ENCODE measurements around the gene DNAH14. TPM values are rescaled to one million over a fixed set of nuclear protein-coding genes. Genes with fewer than 3 reads are reported as not detected.
"Not testable (repeated sequence)": the region's sequence is repeated elsewhere in the genome, so short reads cannot be mapped to it uniquely, and the experiment has no call there.

DNAH14 gene
- total and polyA plus RNA-seq, 4 donors, result 2.7 to 19.8 (median 9.6) TPM

DNA sequence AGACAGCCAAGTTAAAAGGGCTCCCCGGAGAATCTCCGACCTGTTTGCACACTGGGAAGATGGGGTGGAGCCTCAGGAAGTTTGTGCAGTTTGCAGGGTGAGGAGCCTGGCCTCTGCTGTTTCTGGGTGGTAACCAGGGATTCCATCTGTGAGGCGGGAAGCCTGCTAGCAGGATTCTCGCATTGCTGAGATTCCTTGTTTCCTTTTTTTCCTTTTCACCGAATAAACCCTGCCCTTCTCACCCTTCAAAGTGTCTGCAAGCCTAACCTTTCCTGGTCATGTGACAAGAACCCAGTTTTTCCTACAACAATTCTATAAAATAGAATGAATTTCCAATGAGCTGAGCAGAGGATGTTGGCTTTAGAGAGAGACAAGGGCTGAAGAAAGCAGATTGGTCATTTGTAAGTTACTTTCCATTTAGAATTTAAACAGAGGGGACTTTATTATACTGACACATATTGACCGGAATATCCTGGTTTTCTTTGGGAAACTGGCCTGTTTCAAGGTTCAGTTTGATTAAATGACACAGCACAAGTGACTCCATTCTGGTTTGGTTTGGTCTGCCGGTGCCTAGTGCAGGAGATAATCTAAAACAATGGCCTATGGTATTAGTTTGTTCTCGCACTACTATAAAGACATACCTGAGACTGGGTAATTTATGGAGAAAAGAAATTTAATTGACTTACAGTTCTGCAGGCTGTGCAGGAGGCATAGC lies 48.7 kb upstream of the DNAH14 start:
- no peaks in the 10 kb centered on the region for H3K27me3 ChIP-seq (ENCODE audit: control insufficient read depth in 4 of 4, insufficient read depth in 4 of 4, low read length in 3 of 4)
- no peak overlapping the region for H3K9ac ChIP-seq (ENCODE audit: low read depth in 1 of 2, low read length in 2 of 2)
- H3K4me1 ChIP-seq (ENCODE audit: control insufficient read depth in 4 of 4, insufficient read depth in 4 of 4, low read length in 3 of 4), result peaks cover 3 to 13% (median 9%) of the 10 kb centered on the region in 4 donors
- WGBS, result 58% methylated on average over 8 of the region's 8 CpGs
- no peak overlapping the region for H3K4me3 ChIP-seq (ENCODE audit: low read depth in 1 of 3, low read length in 3 of 3)
- no peak for DNase-seq (ENCODE audit: low spot score)
- H3K9me3 ChIP-seq (ENCODE audit: control insufficient read depth in 4 of 4, low read length in 3 of 4), result peaks cover 0 to 1% (median 0%) of the 10 kb centered on the region in 4 donors
- TF ChIP-seq RAD21 (IDR thresholded peaks at IDR 0.05) (no peak), HNF4A (conservative IDR thresholded peaks at IDR 0.05) (peak in 1 of 2 donors; percentile 20)
- no peak overlapping the region for H3K27ac ChIP-seq (ENCODE audit: low read depth in 1 of 2, low read length in 2 of 2)
- H3K36me3 ChIP-seq (ENCODE audit: control insufficient read depth in 4 of 4, insufficient read depth in 3 of 4, low read depth in 1 of 4, low read length in 3 of 4), result no peaks in the 10 kb centered on the region

DNA sequence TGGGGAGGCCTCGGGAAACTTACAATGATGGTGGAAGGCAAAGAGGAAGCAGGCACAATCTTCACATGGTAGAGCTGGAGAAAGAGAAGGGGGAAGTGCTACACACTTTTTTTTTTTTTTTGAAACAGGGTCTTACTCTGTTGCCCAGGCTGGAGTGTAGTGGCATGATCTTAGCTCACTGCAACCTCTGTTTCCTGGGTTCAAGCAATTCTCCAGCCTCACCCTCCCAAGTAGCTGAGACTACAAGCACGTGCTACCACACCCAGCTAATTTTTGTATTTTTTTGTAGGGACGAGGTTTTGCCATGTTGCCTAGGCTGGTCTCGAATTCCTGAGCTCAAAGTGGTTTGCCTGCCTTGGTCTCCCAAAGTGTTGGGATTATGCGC lies 48.2 kb upstream of the DNAH14 start:
- not testable (repeated sequence) for H3K27ac ChIP-seq (ENCODE audit: low read depth in 1 of 2, low read length in 2 of 2); H3K36me3 ChIP-seq (ENCODE audit: control insufficient read depth in 4 of 4, insufficient read depth in 3 of 4, low read depth in 1 of 4, low read length in 3 of 4); H3K27me3 ChIP-seq (ENCODE audit: control insufficient read depth in 4 of 4, insufficient read depth in 4 of 4, low read length in 3 of 4); H3K9me3 ChIP-seq (ENCODE audit: control insufficient read depth in 4 of 4, low read length in 3 of 4); DNase-seq (ENCODE audit: low spot score); H3K4me3 ChIP-seq (ENCODE audit: low read depth in 1 of 3, low read length in 3 of 3); H3K9ac ChIP-seq (ENCODE audit: low read depth in 1 of 2, low read length in 2 of 2)
- WGBS, result 91% methylated on average over 5 of the region's 5 CpGs
- peaks cover 3 to 13% (median 9%) of the 10 kb centered on the region in 4 donors for H3K4me1 ChIP-seq (ENCODE audit: control insufficient read depth in 4 of 4, insufficient read depth in 4 of 4, low read length in 3 of 4)

DNA sequence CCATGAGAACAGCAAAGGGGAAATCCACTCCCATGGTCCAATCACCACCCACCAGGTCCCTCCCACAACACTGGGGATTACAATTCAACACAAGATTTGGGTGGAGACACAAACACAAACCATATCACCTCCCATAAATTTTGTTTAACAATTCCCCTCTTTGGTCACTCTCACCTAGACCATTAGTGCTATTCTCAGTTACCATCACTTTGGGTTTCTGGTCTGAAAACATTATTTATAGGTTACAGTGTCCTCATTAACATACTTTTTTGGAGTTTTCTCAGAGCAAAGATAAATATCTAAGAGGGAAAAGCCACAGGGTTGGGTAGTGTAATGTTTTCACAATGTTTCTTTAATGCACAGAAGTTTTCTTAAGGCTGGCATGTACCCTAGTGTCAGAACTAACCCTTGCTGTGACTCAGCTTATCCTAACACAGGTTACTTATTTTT lies 47.7 kb upstream of the DNAH14 start:
- TF ChIP-seq, protein P1, sequence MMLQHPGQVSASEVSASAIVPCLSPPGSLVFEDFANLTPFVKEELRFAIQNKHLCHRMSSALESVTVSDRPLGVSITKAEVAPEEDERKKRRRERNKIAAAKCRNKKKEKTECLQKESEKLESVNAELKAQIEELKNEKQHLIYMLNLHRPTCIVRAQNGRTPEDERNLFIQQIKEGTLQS (IDR thresholded peaks at IDR 0.05), result no peak
- TF ChIP-seq, protein P2, sequence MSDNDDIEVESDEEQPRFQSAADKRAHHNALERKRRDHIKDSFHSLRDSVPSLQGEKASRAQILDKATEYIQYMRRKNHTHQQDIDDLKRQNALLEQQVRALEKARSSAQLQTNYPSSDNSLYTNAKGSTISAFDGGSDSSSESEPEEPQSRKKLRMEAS (IDR thresholded peaks at IDR 0.05), result no peak
- TF ChIP-seq FOXA1 (IDR thresholded peaks at IDR 0.05), result no peak
- TF ChIP-seq RXRA (IDR thresholded peaks at IDR 0.05), result no peak
- no peak for TF ChIP-seq EGR1 (IDR thresholded peaks at IDR 0.05; ENCODE audit: low read depth in 2 of 2)
- no peak overlapping the region for H3K4me3 ChIP-seq (ENCODE audit: low read depth in 1 of 3, low read length in 3 of 3)
- no peak overlapping the region for H3K27ac ChIP-seq (ENCODE audit: low read depth in 1 of 2, low read length in 2 of 2)
- DNase-seq (ENCODE audit: low spot score), result no peak
- H3K9me3 ChIP-seq (ENCODE audit: control insufficient read depth in 4 of 4, low read length in 3 of 4), result peaks cover 0 to 1% (median 0%) of the 10 kb centered on the region in 4 donors
- peaks cover 3 to 13% (median 9%) of the 10 kb centered on the region in 4 donors for H3K4me1 ChIP-seq (ENCODE audit: control insufficient read depth in 4 of 4, insufficient read depth in 4 of 4, low read length in 3 of 4)
- no peaks in the 10 kb centered on the region for H3K27me3 ChIP-seq (ENCODE audit: control insufficient read depth in 4 of 4, insufficient read depth in 4 of 4, low read length in 3 of 4)
- H3K9ac ChIP-seq (ENCODE audit: low read depth in 1 of 2, low read length in 2 of 2), result no peak overlapping the region
- H3K36me3 ChIP-seq (ENCODE audit: control insufficient read depth in 4 of 4, insufficient read depth in 3 of 4, low read depth in 1 of 4, low read length in 3 of 4), result no peaks in the 10 kb centered on the region

DNA sequence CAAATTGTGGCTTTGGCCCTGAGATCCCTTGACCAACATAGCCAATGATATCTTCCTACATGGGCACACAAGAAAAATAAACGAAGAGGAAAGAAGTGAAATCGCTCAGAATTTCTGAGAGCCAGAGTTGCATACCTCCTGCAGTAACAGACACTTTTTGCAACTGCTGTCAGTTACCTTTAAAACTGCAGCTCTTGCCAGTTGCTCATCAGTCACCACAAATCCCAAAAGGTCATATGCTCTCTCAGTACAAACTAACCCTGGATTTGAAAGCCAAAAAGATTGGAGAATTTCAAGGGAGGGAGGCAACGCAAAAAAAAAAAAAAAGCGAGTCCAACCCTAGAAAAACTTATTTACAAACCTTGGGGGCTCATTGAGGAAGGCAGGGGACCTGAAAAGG lies 47.2 kb upstream of the DNAH14 start:
- Histone ChIP-seq H3K36me3 (ENCODE audit: control insufficient read depth in 4 of 4, insufficient read depth in 3 of 4, low read depth in 1 of 4, low read length in 3 of 4) (no peaks in the 10 kb centered on the region), H3K4me1 (ENCODE audit: control insufficient read depth in 4 of 4, insufficient read depth in 4 of 4, low read length in 3 of 4) (peaks cover 3 to 13% (median 9%) of the 10 kb centered on the region in 4 donors), H3K4me3 (ENCODE audit: low read depth in 1 of 3, low read length in 3 of 3) (no peak overlapping the region), H3K27me3 (ENCODE audit: control insufficient read depth in 4 of 4, insufficient read depth in 4 of 4, low read length in 3 of 4) (no peaks in the 10 kb centered on the region), H3K9me3 (ENCODE audit: control insufficient read depth in 4 of 4, low read length in 3 of 4) (peaks cover 0 to 1% (median 0%) of the 10 kb centered on the region in 4 donors), H3K27ac (ENCODE audit: low read depth in 1 of 2, low read length in 2 of 2) (no peak overlapping the region), H3K9ac (ENCODE audit: low read depth in 1 of 2, low read length in 2 of 2) (no peak overlapping the region)
- WGBS, result 37% methylated on average over 4 of the region's 4 CpGs
- no peak for DNase-seq (ENCODE audit: low spot score)
- TF ChIP-seq JUND (IDR thresholded peaks at IDR 0.05) (no peak), SP1 (IDR thresholded peaks at IDR 0.05) (no peak), FOXA2 (IDR thresholded peaks at IDR 0.05) (no peak), TAF1 (conservative IDR thresholded peaks at IDR 0.05) (no peak), RAD21 (IDR thresholded peaks at IDR 0.05) (no peak), YY1 (IDR thresholded peaks at IDR 0.05) (no peak), NR2F2 (IDR thresholded peaks at IDR 0.05) (no peak), HNF4A (conservative IDR thresholded peaks at IDR 0.05) (no peak), FOXA1 (IDR thresholded peaks at IDR 0.05) (no peak), HNF4G (IDR thresholded peaks at IDR 0.05) (no peak), EGR1 (IDR thresholded peaks at IDR 0.05; ENCODE audit: low read depth in 2 of 2) (no peak)
- TF ChIP-seq, protein P2 (IDR thresholded peaks at IDR 0.05), result no peak
- TF ChIP-seq, protein P3, sequence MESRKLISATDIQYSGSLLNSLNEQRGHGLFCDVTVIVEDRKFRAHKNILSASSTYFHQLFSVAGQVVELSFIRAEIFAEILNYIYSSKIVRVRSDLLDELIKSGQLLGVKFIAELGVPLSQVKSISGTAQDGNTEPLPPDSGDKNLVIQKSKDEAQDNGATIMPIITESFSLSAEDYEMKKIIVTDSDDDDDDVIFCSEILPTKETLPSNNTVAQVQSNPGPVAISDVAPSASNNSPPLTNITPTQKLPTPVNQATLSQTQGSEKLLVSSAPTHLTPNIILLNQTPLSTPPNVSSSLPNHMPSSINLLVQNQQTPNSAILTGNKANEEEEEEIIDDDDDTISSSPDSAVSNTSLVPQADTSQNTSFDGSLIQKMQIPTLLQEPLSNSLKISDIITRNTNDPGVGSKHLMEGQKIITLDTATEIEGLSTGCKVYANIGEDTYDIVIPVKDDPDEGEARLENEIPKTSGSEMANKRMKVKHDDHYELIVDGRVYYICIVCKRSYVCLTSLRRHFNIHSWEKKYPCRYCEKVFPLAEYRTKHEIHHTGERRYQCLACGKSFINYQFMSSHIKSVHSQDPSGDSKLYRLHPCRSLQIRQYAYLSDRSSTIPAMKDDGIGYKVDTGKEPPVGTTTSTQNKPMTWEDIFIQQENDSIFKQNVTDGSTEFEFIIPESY (IDR thresholded peaks at IDR 0.05), result no peak
- TF ChIP-seq, protein P4, sequence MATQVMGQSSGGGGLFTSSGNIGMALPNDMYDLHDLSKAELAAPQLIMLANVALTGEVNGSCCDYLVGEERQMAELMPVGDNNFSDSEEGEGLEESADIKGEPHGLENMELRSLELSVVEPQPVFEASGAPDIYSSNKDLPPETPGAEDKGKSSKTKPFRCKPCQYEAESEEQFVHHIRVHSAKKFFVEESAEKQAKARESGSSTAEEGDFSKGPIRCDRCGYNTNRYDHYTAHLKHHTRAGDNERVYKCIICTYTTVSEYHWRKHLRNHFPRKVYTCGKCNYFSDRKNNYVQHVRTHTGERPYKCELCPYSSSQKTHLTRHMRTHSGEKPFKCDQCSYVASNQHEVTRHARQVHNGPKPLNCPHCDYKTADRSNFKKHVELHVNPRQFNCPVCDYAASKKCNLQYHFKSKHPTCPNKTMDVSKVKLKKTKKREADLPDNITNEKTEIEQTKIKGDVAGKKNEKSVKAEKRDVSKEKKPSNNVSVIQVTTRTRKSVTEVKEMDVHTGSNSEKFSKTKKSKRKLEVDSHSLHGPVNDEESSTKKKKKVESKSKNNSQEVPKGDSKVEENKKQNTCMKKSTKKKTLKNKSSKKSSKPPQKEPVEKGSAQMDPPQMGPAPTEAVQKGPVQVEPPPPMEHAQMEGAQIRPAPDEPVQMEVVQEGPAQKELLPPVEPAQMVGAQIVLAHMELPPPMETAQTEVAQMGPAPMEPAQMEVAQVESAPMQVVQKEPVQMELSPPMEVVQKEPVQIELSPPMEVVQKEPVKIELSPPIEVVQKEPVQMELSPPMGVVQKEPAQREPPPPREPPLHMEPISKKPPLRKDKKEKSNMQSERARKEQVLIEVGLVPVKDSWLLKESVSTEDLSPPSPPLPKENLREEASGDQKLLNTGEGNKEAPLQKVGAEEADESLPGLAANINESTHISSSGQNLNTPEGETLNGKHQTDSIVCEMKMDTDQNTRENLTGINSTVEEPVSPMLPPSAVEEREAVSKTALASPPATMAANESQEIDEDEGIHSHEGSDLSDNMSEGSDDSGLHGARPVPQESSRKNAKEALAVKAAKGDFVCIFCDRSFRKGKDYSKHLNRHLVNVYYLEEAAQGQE (IDR thresholded peaks at IDR 0.05), result no peak
